Measurements from ENCODE around the gene PBRM1. TPM values are rescaled to one million over a fixed set of nuclear protein-coding genes. Genes with fewer than 3 reads are reported as not detected.

The PBRM1 gene
- total and polyA plus RNA-seq, 2 experiments from 2014 or later, result 50.9 to 77.4 TPM

GRCh38 chr3:52516509-52517195, 169.1 kb downstream of the PBRM1 start:
- no peaks in the 10 kb centered on the region for H3K27me3 ChIP-seq
- no peaks in the 10 kb centered on the region for H4K20me1 ChIP-seq (ENCODE audit: insufficient read depth, poor library complexity, severe bottlenecking)
- no peaks in the 10 kb centered on the region for H3K79me2 ChIP-seq
- 91% methylated on average over 17 of the region's 19 CpGs for WGBS (ENCODE audit: low lambda C conversion rate, missing lambda C conversion rate)
- H2AFZ ChIP-seq, result no peak overlapping the region
- no peaks in the 10 kb centered on the region for H3K4me1 ChIP-seq (ENCODE audit: insufficient read depth)
- TF ChIP-seq EZH2phosphoT487 (IDR thresholded peaks at IDR 0.05; ENCODE audit: low read depth, severe bottlenecking, unreplicated experiment), result no peak
- no peak for TF ChIP-seq CTCF (IDR thresholded peaks at IDR 0.05; ENCODE audit: poor library complexity)
- no peak for TF ChIP-seq EZH2 (IDR thresholded peaks at IDR 0.05; ENCODE audit: borderline replicate concordance)
- H3K36me3 ChIP-seq (replicated peaks; ENCODE audit: insufficient read depth, low read depth), result no peaks in the 10 kb centered on the region
- H3K4me3 ChIP-seq, result no peak overlapping the region
- H3K4me2 ChIP-seq, result no peak overlapping the region
- DNase-seq (ENCODE audit: low spot score), result no peak
- no peaks in the 10 kb centered on the region for H3K9me3 ChIP-seq (ENCODE audit: low read depth)
- H3K27ac ChIP-seq, result no peak overlapping the region
- H3K9me2 ChIP-seq (replicated peaks; ENCODE audit: insufficient read depth), result no peaks in the 10 kb centered on the region

DNA sequence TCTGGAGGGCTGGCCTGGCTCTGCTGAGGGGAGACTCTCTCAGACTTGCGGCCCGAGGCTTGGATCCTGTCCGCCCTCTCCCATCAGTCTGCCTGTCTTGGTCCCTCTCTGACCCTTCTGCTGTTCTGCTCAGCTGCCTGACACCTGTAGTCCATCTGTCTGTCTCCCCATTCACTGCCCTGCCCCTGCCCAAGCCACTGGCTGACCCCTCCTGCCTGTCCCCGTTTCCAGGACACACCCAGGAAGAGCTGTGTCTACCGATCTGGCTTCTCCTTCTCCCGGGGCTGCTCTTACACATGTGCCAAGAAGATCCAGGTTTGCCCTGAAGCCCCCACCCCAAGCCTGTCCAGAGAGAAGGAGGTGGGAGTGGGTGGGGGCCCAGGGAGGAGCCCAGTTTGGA, 170.5 kb downstream of the PBRM1 start:
- Histone ChIP-seq H3K79me2 (no peaks in the 10 kb centered on the region), H3K27ac (no peak overlapping the region), H2AFZ (no peak overlapping the region), H4K20me1 (ENCODE audit: insufficient read depth, poor library complexity, severe bottlenecking) (no peaks in the 10 kb centered on the region), H3K9me3 (ENCODE audit: low read depth) (no peaks in the 10 kb centered on the region), H3K4me2 (no peak overlapping the region), H3K4me1 (ENCODE audit: insufficient read depth) (no peaks in the 10 kb centered on the region), H3K36me3 (replicated peaks; ENCODE audit: insufficient read depth, low read depth) (no peaks in the 10 kb centered on the region), H3K4me3 (no peak overlapping the region), H3K9me2 (replicated peaks; ENCODE audit: insufficient read depth) (no peaks in the 10 kb centered on the region), H3K27me3 (no peaks in the 10 kb centered on the region)
- 61% methylated on average over 6 of the region's 6 CpGs for WGBS (ENCODE audit: low lambda C conversion rate, missing lambda C conversion rate)
- no peak for TF ChIP-seq EZH2phosphoT487 (IDR thresholded peaks at IDR 0.05; ENCODE audit: low read depth, severe bottlenecking, unreplicated experiment)
- no peak for TF ChIP-seq CTCF (IDR thresholded peaks at IDR 0.05; ENCODE audit: poor library complexity)
- no peak for TF ChIP-seq EZH2 (IDR thresholded peaks at IDR 0.05; ENCODE audit: borderline replicate concordance)
- DNase-seq (ENCODE audit: low spot score), result no peak

DNA sequence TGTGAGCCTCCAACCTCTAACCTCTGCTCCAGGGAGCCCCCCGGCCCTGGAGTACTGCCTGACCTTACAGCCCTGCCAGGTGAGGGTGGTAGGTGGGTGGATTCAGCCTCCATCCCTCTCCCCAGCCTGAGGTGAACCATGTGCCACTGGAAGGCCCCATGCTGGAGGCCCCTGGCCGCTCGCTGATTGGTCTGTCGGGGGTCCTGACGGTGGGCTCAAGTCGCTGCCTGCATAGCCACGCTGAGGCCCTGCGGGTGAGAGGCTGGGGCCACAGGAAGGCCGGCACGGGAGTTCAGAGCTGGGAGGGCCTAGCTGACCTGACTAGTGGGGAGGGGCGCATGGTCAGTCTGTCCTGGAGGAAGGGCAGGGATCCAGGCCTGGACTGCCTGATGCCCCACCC, 171.1 kb downstream of the PBRM1 start:
- no peaks in the 10 kb centered on the region for H3K27me3 ChIP-seq
- H4K20me1 ChIP-seq (ENCODE audit: insufficient read depth, poor library complexity, severe bottlenecking), result no peaks in the 10 kb centered on the region
- no peaks in the 10 kb centered on the region for H3K36me3 ChIP-seq (replicated peaks; ENCODE audit: insufficient read depth, low read depth)
- WGBS (ENCODE audit: low lambda C conversion rate, missing lambda C conversion rate), result 84% methylated on average over 11 of the region's 11 CpGs
- H3K9me3 ChIP-seq (ENCODE audit: low read depth), result no peaks in the 10 kb centered on the region
- H3K79me2 ChIP-seq, result no peaks in the 10 kb centered on the region
- TF ChIP-seq EZH2 (IDR thresholded peaks at IDR 0.05; ENCODE audit: borderline replicate concordance) (no peak), CTCF (IDR thresholded peaks at IDR 0.05; ENCODE audit: poor library complexity) (no peak), EZH2phosphoT487 (IDR thresholded peaks at IDR 0.05; ENCODE audit: low read depth, severe bottlenecking, unreplicated experiment) (no peak)
- H3K27ac ChIP-seq, result no peak overlapping the region
- H3K4me3 ChIP-seq, result no peak overlapping the region
- H3K9me2 ChIP-seq (replicated peaks; ENCODE audit: insufficient read depth), result no peaks in the 10 kb centered on the region
- DNase-seq (ENCODE audit: low spot score), result no peak
- no peak overlapping the region for H3K4me2 ChIP-seq
- no peaks in the 10 kb centered on the region for H3K4me1 ChIP-seq (ENCODE audit: insufficient read depth)
- no peak overlapping the region for H2AFZ ChIP-seq
